AG04450 (cell line): ENCODE data around the gene WIPF1. TPM values are rescaled to one million over a fixed set of nuclear protein-coding genes. Genes with fewer than 3 reads are reported as not detected.

Experiments
- CTCF ChIA-PET: fragments of 300-600, 350-600 bp; formaldehyde crosslinking; extraction: SDS; loops from one replicate; lab custom pipeline; 2022; ENCODE audit warnings: antibody characterized with exemption, inconsistent platforms; lab: Charles Lee
- POLR2A ChIA-PET: fragments of 350-600 bp; formaldehyde crosslinking; extraction: SDS; loops from one replicate; lab custom pipeline; 2021; ENCODE audit warnings: antibody characterized with exemption, inconsistent platforms; lab: Yijun Ruan, JAX
- DNase-seq: peaks from one replicate; pipeline ENCODE4 v3.0.0-alpha.2; 2011; ENCODE audit warnings: low read depth, low spot score
- H3K27ac ChIP-seq: one replicate; pipeline ENCODE4 v1.5.1; 2012; ENCODE audit warnings: low read depth, low read length, control low read depth
- H3K27me3 ChIP-seq: one replicate; pipeline ENCODE4 v1.6.0; 2012; ENCODE audit warnings: low read length; ENCODE audit not compliant: control insufficient read depth, insufficient read depth
- H3K4me3 ChIP-seq: 2 replicates; pipeline ENCODE4 v1.5.1; 2011; ENCODE audit warnings: mild to moderate bottlenecking, low read depth, low read length, control low read depth
- H3K9me3 ChIP-seq: 2 replicates; pipeline ENCODE4 v1.5.1; 2012; ENCODE audit warnings: low read length; ENCODE audit not compliant: control insufficient read depth, insufficient read depth
- CTCF ChIP-seq: IDR thresholded peaks from 2 replicates; pipeline ENCODE4 v1.5.1; 2011; ENCODE audit warnings: low read depth, low read length, control low read depth, inconsistent platforms
- polyA plus RNA-seq: library from polyadenylated mRNA; depleted of rRNA; stranded (reverse); fragments of >200 nt; gene quantifications from 2 replicates; pipeline ENCODE4 v1.2.3, GENCODE V29; 2011

WIPF1 gene
- polyA plus RNA-seq, 1 experiment = 12.4 TPM

DNA sequence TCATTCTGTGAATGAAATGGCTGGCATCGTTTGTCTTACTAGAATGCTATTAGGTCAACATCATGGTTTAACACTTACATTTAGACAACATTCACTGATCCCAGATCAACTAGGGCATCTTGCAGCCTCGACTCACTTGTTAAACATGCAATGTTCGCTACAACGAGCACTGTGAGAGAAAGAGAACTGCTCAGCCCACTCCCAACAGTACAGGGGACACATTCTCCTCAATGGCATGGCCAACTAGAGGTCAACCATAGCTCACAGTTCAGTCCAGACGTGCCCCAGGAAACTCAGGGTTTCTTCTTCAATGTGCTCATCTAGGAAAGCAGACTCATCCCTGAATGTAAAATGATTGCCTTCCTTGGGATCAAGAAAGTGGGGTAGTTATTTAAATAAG, 5.9 kb downstream of the WIPF1 start:
- no peak overlapping the region for H3K27ac ChIP-seq
- CTCF ChIA-PET = interaction anchor here (1.0 to 2.0 kb wide), 3 partner anchors 14 to 98 kb away, joined by 3 to 5 read pairs (median 5); no protein-coding TSS in a partner anchor
- TF ChIP-seq CTCF = no peak
- H3K9me3 ChIP-seq = no peaks in the 10 kb centered on the region
- no peak for DNase-seq
- no peak overlapping the region for H3K4me3 ChIP-seq
- no peaks in the 10 kb centered on the region for H3K27me3 ChIP-seq
- POLR2A ChIA-PET = no interaction called here

- CTCF ChIA-PET = interaction anchor here (1.5 to 2.0 kb wide), 2 partner anchors 13 to 98 kb away, joined by 3 to 5 read pairs; no protein-coding TSS in a partner anchor
- POLR2A ChIA-PET = no interaction called here
- Histone ChIP-seq H3K4me3 (no peak overlapping the region), H3K27ac (no peak overlapping the region), H3K27me3 (no peaks in the 10 kb centered on the region), H3K9me3 (no peaks in the 10 kb centered on the region; the same call in 1 of the 2 replicates)
- TF ChIP-seq CTCF = no peak
- no peak for DNase-seq
Measured at GRCh38 chr2:174590928-174591648, 6.5 kb downstream of the WIPF1 start.

DNA sequence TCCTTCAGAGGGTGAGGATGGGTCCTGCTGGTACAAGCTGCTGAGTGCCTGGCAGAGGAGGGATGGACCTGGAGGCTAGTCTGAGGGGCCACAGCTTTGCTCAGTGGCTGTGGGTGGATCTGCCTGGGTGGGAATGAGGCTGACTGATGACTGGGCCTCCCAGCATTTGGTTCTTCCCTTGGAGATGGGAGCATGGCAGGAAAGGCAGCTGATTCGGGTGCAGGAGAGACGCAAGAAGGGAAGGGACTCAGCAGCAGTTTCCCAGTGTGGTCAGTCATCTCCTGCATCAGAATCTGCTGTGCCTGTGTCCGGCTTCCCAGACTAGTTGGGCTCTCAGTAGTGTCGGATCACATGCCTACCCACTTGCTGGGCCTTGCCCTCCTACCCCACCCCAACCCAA, 7.3 kb downstream of the WIPF1 start:
- Histone ChIP-seq H3K27me3 (no peaks in the 10 kb centered on the region), H3K9me3 (no peaks in the 10 kb centered on the region; the same call in 1 of the 2 replicates), H3K4me3 (no peak overlapping the region), H3K27ac (no peak overlapping the region)
- no peak for TF ChIP-seq CTCF
- ChIA-PET POLR2A (no interaction called here), CTCF (interaction anchor here (1.5 to 2.0 kb wide), 2 partner anchors 12 to 99 kb away, joined by 3 to 5 read pairs; no protein-coding TSS in a partner anchor)
- DNase-seq = no peak

GRCh38 chr2:174589334-174589733, 8.3 kb downstream of the WIPF1 start:
- H3K9me3 ChIP-seq = no peaks in the 10 kb centered on the region; the same call in 1 of the 2 replicates
- TF ChIP-seq CTCF = no peak
- no peaks in the 10 kb centered on the region for H3K27me3 ChIP-seq
- H3K4me3 ChIP-seq = no peak overlapping the region
- no peak overlapping the region for H3K27ac ChIP-seq
- CTCF ChIA-PET = interaction anchor here (1.0 kb wide), 1 partner anchor 11 kb away, joined by 3 read pairs; no protein-coding TSS in a partner anchor
- POLR2A ChIA-PET = no interaction called here
- DNase-seq = no peak

DNA sequence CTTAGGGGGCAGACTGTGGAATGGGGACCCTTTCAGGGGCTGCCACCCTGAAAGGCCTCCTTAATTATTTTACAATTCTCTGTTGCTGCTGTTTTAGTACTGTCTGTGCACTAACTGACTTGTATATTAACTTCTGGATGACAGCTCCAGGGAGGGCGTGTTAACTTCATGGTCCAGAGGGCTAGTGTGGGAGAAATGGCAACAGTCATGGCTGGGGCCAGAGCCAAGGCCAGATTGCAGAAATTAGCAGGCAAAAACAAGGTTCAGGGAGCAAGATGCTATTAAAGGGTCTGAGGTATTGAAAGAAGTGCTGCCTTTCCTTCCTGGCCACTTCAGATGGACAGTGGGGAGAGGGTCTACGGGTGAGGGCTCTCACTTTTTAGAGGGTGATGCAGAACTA, 9.1 kb downstream of the WIPF1 start:
- Histone ChIP-seq H3K4me3 (no peak overlapping the region), H3K9me3 (no peaks in the 10 kb centered on the region; the same call in 1 of the 2 replicates), H3K27me3 (no peaks in the 10 kb centered on the region), H3K27ac (no peak overlapping the region)
- CTCF ChIA-PET = interaction anchor here (1.0 kb wide), 1 partner anchor 10 kb away, joined by 3 read pairs; no protein-coding TSS in a partner anchor
- POLR2A ChIA-PET = no interaction called here
- TF ChIP-seq CTCF = no peak
- DNase-seq = no peak
